Ureter (tissue), 1 donor: ENCODE results near the gene AKAP6. TPM values are rescaled to one million over a fixed set of nuclear protein-coding genes. Genes with fewer than 3 reads are reported as not detected.

ENCODE experiments used
- DNase-seq: peaks from one replicate; pipeline ENCODE4 v3.0.0-alpha.2; 2020; ENCODE audit warnings: low spot score
- total RNA-seq: library from RNA; stranded (reverse); gene quantifications from one replicate; pipeline ENCODE4 v1.2.4, GENCODE V29; 2023
- donor health status: DM: yes; HTN: yes; CAD: no.

AKAP6 gene
- total RNA-seq, 1 donor from 2014 or later = 16.5 TPM

DNA sequence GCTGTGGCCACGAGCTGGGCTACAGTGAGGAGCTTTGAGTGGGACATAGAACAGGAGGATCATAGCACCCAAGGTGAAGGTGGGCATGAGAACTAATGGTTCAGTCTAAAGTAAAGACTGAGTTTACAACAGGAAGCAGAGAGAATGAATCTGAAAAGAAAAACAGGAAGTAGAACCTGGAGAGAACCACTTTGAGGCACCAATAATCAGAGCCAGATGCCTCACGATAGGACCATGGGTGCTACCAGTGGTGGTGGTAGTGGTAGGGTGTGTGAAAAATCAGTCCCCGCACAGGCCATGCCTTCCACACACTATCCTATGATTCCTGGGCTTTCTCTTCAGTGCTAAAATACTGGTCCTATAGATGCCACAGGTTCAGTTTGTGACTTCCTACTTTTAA is 293.6 kb downstream of the AKAP6 start:
- no peak for DNase-seq

DNA sequence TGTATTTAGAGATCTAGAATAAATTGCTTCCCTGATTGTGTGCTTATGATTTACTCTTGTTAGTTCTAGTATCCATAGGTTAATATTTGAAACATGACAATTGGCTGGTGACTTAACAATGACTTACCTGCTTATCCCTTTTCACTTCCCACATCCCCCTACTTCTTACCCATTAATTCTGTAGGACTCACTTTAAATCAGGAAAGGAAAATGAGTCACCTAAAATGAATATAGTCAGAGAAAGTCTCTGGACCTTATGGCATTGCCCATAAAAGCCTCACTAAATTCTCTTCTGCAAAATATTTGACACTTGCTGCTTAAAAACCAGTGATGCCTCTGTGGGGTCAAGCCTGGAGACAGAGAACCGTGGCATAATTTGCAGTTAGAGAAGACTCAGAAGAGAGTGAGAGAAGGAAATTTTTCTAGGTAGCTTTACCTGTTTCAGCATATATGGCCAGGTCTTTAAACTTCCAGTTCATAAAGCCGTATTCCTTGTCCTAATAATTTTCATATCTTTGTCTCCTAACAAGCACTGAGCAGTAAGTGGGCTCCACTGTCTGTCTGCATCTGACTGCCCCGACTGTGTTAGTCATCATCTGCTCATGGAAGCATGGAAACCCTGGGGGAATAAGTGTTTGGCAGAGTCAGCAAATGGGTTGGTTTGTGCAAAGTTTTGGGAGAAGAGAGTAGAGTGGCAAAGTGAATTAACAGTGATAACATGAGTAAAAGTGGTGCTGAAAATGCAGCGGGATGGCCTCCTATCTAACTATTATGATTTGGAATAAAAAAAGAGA is 294.4 kb downstream of the AKAP6 start:
- no peak for DNase-seq

DNA sequence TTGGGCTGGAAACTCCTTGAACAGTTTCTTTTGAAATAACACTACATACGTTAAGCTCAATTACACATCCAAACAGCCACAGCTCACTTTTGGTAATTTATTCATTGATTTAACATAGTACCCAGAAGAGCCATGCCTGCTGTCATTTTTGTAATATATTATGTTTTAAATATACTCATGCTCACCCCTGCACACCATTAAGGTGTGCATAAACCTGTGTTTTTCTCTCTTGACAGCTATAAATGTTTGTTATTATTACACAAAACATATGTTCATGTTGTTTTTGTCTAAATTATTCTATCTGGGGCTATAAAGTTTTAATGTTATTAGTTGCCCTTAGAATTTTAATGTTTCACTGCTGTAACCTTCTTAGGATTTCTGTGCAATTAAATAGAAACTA is 296.1 kb downstream of the AKAP6 start:
- DNase-seq = no peak

DNA sequence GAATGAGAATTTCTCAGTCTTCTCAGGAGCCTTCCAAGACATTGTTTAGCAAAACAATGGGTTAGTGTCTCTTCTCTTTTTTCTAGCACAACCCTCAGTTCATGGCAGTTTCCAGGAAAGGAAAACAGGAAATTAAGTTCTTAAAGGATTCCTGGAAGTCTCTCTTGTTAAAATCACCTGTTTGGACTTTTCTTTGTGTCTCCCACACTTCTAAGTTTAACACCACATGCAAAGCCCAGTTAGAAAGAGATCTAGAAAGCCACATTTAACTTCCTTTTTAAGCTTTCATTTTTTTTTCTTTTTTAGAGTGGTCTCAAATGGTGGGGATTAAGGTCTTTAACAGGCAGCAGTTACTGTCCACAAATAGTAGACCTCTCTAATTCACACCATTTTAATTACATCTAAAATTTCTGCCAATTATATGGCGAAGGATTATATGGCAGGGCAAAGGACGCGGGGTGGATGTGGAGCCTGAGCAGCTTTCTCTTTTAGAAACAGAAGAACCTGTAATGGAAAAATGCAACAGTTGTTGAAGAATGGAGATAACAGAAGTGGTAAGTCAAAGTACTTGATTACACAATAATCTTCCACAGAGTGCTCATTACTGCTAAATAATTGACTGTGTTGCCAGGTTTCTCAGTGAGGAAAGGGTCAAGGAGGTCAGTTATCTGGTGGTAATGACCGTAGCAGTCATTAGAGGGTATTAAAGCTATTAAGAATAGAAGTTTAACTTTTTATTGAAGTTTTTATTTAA is 298.6 kb downstream of the AKAP6 start:
- DNase-seq = no peak

DNA sequence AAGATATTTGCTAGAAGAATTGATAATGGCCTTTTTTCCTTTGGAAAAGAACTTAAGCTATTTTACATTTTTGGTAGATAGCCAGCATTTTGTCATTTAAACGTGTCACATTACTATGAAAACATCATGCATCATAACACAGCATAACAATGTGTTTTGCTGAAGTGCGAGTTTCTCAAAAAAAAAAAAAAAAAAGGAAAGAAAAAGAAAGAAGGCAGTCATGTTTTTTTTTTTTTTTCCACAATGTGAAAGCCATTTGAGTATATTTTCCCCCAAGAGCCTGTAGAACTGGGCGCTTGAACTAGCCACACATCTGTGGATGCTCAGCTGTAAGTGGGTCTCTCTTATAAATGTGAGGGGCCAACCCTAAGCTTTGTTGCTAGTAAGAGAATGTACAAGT is 300.1 kb downstream of the AKAP6 start:
- no peak for DNase-seq

DNA sequence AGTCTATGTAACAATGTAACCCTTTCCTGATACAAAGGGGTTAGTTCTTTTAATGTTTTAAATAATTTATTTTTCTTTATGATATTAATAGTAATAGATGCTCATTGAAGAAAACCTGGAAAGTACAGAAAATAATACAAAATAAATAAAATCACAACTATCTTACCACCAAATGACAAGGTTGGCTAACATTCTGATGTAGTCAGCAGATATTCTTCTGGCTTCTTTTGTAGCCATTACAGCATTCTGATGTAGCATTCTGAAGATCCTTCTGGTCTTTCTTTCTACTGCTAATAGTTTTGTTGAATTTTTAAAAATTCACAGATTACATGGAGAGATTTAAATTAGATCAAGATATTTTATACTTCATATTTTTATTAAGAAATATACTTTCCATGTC is 301.6 kb downstream of the AKAP6 start:
- no peak for DNase-seq

DNA sequence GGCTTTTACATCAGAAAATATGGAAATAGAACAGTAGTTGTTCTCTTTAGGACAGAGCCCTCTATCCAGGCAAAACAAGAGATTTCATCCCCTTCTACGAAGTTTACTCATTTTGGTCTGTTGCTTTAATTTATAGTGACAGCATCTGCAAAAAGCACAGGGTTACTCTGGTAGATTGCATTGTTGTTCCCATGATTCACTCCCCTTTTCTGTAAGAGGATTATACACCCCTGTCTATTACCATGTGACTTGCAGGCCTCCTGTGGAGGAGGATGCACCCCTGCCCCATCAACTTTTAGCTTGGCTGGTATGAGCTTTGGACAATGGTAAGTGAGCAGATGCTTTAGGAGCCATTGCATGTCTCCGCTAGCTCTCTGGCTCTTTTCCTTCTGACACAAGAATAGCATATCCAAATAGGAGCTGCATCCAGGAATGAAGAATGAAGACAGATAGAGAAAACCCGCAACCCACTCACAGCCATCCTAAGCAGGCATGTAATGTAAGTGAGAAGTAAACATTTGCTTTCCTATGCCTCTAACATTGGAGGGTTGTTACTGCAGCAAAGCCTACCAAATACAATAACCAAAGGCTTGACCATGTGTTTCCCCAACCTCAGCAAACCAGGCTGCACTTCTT is 304.2 kb downstream of the AKAP6 start:
- DNase-seq = no peak

DNA sequence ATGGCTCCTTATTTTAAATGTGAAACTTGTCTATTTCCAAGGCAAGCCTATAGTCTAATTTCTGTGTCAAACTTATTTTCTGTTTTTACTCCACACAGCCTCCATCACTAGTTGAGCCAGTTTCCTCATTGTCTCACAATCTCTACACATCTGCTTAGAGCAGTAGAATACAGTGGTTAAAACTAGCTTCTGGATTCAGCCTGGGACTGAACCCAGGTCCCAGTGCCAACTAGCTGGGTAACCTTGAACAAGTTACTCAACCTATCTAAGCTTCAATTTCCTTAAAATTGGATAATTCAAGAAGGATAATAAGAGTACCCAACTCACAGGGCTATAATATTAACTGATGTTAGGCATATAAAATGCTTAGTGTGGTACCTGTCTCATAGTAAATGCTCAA is 304.8 kb downstream of the AKAP6 start:
- no peak for DNase-seq

DNA sequence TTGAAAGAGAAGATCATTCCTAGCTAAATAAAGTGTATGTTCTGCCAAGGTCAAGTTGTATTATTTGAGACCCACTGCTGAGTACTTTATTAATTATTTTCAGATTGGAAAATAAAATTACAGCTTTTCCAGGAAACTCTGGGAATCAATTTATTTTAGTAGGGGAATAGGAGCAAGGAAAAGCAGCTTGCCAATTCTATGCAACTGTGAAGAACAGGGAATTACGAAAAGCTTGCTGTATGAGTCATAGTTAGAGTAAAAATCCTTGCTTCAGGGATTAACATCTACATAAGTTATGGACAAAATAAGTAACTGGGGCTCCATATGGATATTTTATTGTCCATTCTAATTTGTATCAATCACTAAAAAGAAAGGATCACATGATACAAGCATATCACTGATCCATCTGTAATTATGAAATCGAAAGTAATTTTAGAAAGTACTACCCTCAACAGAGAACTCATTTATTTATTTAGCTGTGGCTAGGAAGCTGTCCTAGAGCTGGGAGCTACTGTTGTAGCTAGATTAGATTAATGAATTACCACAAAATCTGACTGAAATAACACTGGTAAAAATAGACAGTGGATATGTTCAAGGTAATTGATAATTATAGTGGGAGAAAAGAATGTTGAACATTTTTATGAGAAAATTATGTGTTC is 306.1 kb downstream of the AKAP6 start:
- no peak for DNase-seq

DNA sequence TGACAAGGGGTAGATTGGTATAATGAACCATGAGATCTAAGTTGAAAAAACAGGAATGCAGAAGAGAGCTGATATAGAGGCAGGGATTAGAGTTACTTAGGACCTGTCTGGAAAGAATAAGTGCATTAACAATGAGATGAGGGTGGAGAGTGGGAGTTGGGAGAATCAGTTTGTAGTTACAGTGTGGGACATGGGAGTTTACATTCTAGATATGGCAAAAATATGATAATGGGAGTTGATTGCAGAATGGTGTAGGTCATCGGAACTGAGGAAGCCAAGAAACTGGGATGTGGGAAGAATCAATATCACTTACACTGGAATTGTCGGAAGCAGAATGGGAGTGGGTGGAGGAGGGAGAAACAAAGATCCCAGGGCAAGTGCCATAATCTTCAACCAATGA is 308.5 kb downstream of the AKAP6 start:
- DNase-seq = no peak

DNA sequence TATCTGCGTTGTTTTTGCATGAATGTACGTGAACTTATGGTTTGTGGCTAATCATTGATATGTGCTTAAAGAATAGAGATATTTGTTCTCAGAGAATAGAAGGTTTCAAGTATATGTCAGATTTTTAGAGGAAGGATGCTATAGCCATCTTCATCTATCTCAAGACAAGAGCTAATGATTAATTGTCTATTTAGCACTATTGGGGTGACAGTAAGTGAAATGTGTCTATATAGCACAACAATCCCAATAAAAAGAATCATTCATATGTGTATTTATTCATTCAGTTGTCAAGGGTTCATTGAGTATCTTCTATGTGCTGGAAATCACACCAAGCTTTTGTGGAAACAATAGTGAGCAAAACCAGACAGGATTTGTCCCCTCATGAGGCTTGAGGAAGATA is 310.1 kb downstream of the AKAP6 start:
- DNase-seq = no peak

DNA sequence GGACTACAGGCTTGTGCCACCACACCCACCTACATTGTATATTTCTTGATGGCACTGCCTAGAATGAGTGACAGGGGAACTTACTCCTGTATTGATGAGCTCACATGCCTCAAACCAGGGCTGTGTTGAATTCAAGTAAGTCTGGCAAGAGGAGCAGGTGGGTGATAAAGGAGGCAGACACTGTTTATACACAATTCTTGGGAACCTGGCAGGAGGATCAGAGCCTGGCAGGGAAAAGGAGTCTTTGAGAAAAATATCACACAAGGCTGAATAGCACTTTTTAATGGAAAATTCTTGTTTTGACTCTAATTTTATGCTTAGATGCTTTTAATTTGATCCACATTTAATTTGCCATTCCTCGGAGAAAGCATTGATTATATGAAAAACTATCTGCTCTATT is 316.5 kb downstream of the AKAP6 start:
- DNase-seq = no peak

DNA sequence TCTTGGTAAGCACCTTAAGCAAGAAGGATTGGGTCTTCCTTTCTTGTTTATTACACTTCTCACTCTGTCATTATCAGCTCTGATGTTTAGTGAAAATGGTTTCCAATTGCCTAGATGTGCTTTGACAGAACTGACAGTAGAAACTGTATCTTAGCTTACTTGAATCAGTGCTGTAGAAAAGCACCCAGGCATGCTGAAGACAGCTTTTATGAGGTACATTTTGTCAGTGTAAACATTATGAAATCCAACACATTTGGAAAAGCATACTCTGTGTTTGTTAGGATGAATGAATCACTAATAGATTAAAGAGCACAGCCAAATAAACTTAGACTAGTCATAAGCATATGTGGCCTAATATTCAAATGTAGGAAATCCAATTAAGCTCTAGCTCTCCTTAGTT is 319.3 kb downstream of the AKAP6 start:
- no peak for DNase-seq

DNA sequence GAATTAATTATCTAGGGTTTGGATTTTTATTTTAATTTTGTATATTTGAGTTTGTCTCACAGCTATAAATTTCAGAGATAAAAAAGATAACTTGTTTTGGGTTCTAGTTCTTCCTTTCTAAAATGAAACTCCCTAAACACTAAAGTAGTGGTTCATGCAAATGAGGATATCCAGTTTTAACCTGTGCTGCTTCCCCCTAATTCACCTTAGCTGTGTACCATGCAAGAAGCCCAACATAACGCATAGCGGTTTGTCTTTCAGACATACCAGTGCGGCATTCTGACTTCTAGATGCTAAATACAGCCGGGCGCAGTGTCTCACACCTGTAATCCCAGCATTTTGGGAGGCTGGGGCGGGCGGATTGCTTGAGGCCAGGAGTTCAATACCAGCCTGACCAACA is 320.9 kb downstream of the AKAP6 start:
- no peak for DNase-seq

DNA sequence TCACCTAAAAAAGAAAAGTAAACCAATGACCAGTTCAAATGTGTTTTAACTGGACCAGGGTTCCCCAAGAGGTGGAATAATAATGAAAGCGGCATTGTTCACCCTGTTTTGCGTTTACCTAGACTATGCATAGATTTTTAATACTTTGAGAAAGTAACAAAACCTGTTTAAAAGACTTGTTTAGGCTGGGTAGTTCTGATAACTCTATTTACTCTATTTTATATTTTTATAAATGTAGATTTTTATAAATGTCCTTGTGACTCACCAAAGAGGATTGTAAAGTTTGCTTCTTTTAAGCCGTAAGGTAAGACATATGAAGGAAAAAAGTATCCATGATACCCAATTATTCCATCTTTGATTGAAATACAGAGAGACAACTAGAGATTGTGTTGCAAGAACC is 321.6 kb downstream of the AKAP6 start:
- DNase-seq = no peak

DNA sequence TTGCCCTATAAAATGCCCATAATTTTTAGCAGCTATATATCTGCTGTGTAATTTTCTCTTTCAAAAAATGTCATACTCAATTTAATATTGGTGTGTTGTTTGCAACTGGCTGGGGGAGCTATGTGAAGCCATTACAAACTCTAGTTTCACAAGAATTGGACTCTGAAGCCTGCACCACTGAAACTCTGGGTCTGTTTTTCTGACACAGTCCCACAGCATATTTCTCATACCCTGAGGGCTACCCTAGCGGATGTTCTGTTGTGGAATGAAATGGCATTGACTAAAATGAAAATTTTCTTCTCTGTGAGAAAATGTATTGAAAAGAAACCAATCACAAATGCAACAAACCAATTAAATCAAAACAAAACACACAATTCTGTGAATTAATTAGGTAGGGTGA is 325.0 kb downstream of the AKAP6 start:
- DNase-seq = no peak

DNA sequence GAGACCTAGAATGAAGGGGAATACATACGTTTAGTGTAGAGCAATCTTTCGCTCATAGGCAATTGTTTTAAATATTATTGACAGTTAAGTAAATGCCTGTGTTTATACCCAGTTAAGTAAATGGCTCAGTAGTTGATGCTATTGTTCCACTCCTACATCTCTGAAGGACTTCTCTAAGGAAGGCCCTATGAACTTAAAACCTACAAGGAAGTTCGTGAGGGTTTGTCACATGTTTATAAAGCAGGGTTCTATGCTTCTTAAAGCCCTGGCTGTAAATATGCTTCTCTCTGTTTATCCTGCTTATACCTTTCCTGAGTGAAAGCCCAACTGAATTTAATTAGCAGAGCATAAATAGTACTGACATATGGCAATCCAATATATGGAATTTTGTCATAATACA is 327.5 kb downstream of the AKAP6 start:
- no peak for DNase-seq

DNA sequence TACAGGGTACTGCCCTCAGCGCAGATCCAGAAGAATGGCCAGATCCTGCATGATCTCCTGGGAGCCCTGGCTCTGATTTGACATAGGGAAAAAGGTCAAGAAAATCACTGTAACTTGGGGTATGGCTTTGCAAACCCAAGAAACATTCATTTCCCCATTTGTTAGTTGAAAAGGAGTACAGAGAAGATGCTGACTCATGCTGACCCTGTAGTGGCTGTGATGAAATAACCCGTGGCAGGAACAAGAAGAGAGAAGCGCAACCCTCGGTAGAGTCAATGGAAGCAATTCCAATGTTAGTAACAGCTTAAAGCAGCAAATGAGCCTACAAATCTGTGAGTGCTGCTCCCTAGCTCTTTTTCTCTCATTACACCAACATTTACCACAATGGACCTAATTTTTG is 328.0 kb downstream of the AKAP6 start:
- no peak for DNase-seq

DNA sequence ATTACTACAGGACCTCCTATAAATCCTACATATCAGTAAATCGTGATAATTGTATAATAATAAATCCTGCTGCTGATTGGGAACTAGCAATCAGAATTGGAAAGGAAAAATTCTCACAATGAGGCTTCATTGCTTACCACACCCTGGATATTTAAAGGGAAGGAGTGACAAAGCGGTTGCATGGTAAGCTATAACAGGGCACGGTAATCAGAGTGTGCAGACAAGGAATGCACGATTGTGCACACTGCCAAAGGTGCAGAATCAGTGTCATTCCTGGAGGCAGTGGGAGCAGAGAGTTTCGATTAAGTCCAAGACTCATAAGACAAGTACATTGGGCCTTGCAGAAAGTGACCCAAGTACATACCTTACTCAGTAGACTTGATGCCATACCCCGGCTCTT is 332.1 kb downstream of the AKAP6 start:
- DNase-seq = no peak

DNA sequence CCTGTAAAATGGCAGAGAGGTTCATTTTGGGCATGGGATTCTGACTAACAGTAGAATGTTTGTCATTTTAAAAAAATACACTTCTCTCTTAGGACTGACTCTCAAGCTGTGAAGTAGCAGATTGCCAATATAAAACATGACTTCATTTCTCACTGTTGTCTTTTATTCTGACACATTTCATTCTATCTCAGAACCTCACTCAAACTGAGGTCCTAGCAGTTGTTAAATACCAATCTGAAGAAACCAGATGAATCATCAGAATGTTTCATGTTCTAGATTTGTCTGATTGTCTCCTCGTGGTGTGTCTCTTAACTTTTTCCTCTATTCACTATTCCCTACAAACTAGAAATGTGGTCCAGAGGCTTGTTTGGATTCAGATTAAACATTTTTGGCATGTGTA is 333.1 kb downstream of the AKAP6 start:
- DNase-seq = no peak

DNA sequence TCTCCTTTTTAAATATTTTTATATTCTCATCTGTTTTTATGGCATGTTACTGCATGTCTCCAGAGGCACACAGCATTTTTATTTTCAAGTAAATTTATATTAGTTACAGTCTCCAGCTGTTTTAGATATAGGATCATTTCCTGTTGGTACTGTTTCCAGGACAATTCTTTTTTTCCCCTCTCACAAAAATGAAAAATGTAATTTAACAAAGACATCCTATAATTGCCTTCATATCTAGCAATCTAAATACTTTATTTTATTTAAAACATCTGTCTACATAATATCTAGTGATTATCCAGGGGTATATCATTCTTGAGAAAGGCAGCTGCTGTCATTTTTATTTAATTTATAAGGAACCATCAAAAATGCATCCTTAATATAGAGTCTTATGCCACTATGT is 337.2 kb downstream of the AKAP6 start:
- DNase-seq = no peak

DNA sequence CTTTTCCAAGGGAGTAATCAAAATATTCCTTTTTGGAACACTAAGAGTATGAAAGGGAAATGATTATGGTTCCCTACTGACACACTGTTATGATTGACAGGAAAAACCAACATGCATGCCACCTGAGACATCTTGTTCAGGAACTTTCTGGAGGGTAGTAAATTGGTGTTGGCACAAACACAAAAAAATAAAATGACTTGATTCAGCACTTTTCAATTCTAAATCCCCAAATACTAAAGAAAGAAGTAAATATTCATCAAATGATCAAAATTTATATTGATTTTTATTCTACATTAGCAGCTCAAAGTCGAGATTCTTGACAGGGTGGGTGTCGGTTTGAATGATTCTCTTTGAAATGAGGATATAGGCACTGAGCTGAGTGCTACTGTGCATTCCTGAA is 338.2 kb downstream of the AKAP6 start:
- no peak for DNase-seq

DNA sequence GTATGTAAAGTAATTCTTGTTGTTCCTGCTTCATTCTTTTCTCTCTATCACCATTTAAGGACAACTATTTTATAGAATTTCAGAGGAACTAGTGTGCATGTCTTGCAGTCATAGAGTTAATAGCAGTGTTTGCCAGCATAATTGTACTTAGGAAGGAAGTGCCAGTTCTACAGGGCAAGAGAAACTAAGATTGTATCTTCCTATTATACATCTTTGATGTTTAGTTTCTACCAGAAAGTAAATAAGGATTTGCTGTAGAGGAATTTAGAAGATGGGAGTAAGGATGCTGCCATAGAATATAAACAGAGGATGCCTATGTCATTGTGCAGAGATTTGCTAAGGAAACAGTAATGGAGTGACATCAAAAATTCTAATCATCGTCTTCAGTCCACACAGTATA is 338.7 kb downstream of the AKAP6 start:
- DNase-seq = no peak
